Kidney epithelial cell (primary cell): Measurements from ENCODE around the gene TOX2. TPM values are rescaled to one million over a fixed set of nuclear protein-coding genes. Genes with fewer than 3 reads are reported as not detected.

Experiments used
- DNase-seq: peaks from one replicate; pipeline ENCODE4 v3.0.0-alpha.2; 2010; ENCODE audit warnings: low read depth
- H3K27me3 ChIP-seq: 2 replicates; pipeline ENCODE4 v1.6.0; 2011; ENCODE audit warnings: low read length; ENCODE audit not compliant: control insufficient read depth, insufficient read depth
- H3K36me3 ChIP-seq: 2 replicates; pipeline ENCODE4 v1.5.1; 2011; ENCODE audit warnings: low read length; ENCODE audit not compliant: control insufficient read depth, insufficient read depth
- H3K4me3 ChIP-seq: 2 replicates; pipeline ENCODE4 v1.5.1; 2011; ENCODE audit warnings: low read depth, mild to moderate bottlenecking, control low read depth, low read length
- CTCF ChIP-seq: IDR thresholded peaks from 2 replicates; pipeline ENCODE4 v1.5.1; 2011; ENCODE audit warnings: mild to moderate bottlenecking, moderate library complexity, low read length, control low read depth, inconsistent platforms; ENCODE audit not compliant: insufficient read depth, poor library complexity, severe bottlenecking
- total RNA-seq: library from RNA; depleted of rRNA; stranded (reverse); fragments of >200 nt; gene quantifications from 2 replicates; pipeline ENCODE4 v1.2.3, GENCODE V29; 2015

Gene TOX2
- total RNA-seq, 1 donor from 2014 or later = 7.3 TPM

GRCh38 chr20:44074252-44075151 is 159.8 kb downstream of the TOX2 start:
- Histone ChIP-seq H3K27me3 (peaks cover 4% of the 10 kb centered on the region), H3K36me3 (no peaks in the 10 kb centered on the region), H3K4me3 (no peak overlapping the region)
- peak; percentile 43 for DNase-seq
- TF ChIP-seq CTCF = no peak

GRCh38 chr20:44075191-44075949 is 160.7 kb downstream of the TOX2 start:
- H3K36me3 ChIP-seq = no peaks in the 10 kb centered on the region
- no peak for TF ChIP-seq CTCF
- no peak overlapping the region for H3K4me3 ChIP-seq
- no peak for DNase-seq
- peaks cover 4% of the 10 kb centered on the region for H3K27me3 ChIP-seq

- H3K27me3 ChIP-seq = peaks cover 4% of the 10 kb centered on the region
- DNase-seq = no peak
- no peak overlapping the region for H3K4me3 ChIP-seq
- no peaks in the 10 kb centered on the region for H3K36me3 ChIP-seq
- no peak for TF ChIP-seq CTCF
Observed at GRCh38 chr20:44075950-44076232, 161.2 kb downstream of the TOX2 start.

GRCh38 chr20:44079291-44079690 is 164.6 kb downstream of the TOX2 start:
- Histone ChIP-seq H3K27me3 (no peaks in the 10 kb centered on the region), H3K4me3 (no peak overlapping the region), H3K36me3 (no peaks in the 10 kb centered on the region)
- TF ChIP-seq CTCF = no peak
- DNase-seq = no peak

- H3K27me3 ChIP-seq = no peaks in the 10 kb centered on the region
- no peak for TF ChIP-seq CTCF
- no peak overlapping the region for H3K4me3 ChIP-seq
- H3K36me3 ChIP-seq = no peaks in the 10 kb centered on the region
- no peak for DNase-seq
Observed at GRCh38 chr20:44080064-44080463, 165.4 kb downstream of the TOX2 start.
